Fibroblast of lung (primary cell): Measurements from ENCODE around the gene ASXL1.

ENCODE experiments used
- EZH2 ChIP-seq: IDR thresholded peaks from 2 replicates; pipeline ENCODE4 v1.5.1; 2012; ENCODE audit warnings: low read length, control low read depth, mild to moderate bottlenecking; ENCODE audit errors: missing control alignments
- TF ChIP-seq, protein P1 (sequence below), 2 donors: IDR thresholded peaks in 1 of 2; conservative IDR thresholded peaks in 1 of 2; 1 replicate in 1 of 2; 2 replicates in 1 of 2; pipeline ENCODE4 v1.5.1; 2011 to 2012; ENCODE audit warnings: low read length in 2 of 2, control low read depth in 1 of 2, inconsistent platforms in 1 of 2, low read depth in 1 of 2, mild to moderate bottlenecking in 1 of 2

DNA sequence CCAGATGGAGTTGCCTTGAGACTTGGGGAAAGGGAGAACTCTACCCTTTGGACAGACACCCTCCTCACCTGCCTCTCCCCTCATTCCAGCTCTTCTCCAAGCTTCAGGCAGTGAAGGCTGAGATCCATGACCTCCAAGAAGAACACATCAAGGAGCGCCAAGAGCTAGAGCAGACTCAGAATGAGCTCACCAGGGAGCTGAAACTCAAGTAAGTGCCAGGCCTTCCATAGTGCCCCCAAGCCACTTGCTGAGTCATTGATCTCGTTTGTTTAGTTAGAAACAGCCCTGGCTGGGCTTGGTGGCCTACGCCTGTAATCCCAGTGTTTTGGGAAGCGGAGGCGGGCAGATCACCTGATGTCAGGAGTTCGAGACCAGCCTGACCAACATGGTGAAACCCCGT lies 41.5 kb upstream of the ASXL1 start:
- no peak for TF ChIP-seq EZH2
- TF ChIP-seq, protein P1, sequence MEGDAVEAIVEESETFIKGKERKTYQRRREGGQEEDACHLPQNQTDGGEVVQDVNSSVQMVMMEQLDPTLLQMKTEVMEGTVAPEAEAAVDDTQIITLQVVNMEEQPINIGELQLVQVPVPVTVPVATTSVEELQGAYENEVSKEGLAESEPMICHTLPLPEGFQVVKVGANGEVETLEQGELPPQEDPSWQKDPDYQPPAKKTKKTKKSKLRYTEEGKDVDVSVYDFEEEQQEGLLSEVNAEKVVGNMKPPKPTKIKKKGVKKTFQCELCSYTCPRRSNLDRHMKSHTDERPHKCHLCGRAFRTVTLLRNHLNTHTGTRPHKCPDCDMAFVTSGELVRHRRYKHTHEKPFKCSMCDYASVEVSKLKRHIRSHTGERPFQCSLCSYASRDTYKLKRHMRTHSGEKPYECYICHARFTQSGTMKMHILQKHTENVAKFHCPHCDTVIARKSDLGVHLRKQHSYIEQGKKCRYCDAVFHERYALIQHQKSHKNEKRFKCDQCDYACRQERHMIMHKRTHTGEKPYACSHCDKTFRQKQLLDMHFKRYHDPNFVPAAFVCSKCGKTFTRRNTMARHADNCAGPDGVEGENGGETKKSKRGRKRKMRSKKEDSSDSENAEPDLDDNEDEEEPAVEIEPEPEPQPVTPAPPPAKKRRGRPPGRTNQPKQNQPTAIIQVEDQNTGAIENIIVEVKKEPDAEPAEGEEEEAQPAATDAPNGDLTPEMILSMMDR (conservative IDR thresholded peaks at IDR 0.05 in 1 of 2, IDR thresholded peaks at IDR 0.05 in 1 of 2; ENCODE audit: low read depth in 1 of 2, low read length in 2 of 2), result no peak
